Activated T-helper 1 cell treated with anti-CD3 and anti-CD28 coated beads, Interleukin-2, amount 50 U/mL, for 16 hours (primary cell): ENCODE measurements around the gene RAD54L.
A peak's percentile ranks its signal among the peaks of the same experiment; 100 is the strongest.

Source experiments
- DNase-seq, 2 donors: peaks; one replicate each; pipeline ENCODE4 v3.0.0-alpha.2; 2020; ENCODE audit warnings: low read depth in 1 of 2, low spot score in 1 of 2

Gene RAD54L

DNA sequence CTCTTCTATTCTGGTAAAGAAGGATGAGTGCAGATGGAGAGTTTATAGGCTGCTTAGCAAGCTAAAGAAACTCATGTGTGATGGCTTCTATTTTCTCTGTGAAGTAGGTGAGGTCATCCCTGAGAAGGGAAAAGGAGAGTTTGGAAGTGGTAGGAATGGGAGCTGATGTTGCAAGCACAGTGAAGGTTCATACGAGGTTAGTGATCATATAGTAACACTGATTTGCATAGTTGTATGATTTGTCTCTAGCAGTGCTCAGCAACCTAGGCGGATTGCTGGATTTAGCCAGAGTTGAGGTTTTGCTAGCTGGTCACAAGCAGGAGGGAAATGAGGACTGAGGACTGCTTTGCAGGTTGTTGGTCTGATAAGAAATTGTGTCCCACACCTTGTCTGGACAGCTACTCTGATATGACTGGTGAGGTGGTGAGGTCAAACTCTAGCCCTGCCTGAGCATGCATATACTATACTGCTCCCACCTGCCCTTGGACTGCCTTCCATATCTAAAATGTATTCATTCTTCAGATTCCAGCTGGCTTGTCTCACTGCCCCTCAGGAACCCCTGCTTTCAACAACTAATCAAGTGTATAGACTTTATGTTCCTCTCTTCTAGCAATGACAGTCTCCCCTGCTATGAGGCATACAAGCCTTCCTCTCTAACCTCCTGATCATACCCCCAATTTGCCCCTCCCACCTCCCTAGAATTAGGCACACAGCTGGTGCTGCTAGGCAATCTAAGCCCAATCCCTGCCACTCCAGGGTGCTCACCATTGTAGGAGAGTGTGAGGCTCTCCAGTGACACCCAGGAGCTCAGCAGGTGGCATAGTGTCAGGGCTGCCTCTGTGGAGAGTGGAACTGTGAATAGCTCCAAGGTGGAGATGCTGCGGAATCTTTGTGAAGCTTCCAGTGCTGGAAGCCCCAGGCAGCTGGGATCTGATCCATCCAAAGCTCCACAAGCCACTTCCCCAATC is 37.3 kb downstream of the RAD54L start:
- no peak for DNase-seq

DNA sequence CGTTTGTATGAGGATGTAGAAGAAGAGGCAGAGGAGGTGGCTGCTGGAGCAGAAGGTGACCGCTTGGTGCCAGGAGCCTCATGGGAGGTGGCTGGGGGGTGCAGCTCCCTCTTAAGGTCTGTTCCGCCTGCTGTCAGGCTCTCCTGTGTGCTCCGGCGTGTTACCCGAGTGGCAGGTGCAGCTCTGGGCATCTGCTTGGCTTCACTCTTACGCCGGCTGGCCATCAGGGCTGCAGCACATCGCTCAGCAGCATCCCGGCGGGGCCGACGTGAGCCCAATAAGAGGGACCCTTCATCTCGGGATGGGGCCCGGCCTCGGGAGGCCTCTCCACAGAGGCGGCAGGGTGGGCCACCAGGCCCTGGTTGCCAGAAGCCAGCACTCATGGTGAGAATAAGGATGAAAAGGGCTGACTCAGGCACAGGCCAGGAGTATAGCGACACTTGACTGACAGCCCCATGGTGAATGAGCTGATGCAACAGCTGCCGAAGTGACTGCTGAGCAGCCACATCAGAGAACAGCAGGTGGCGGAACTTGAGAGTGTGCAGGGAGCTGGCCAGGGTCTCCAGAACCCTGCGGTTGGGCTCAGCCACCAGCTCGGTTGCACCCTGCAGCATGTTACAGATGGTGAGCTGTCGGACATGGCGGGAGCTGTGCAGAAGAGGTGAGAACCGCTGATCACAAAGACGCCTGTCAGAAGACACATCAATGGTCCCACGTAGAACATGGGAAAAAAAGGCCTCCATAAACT is 38.3 kb downstream of the RAD54L start:
- no peak for DNase-seq

DNA sequence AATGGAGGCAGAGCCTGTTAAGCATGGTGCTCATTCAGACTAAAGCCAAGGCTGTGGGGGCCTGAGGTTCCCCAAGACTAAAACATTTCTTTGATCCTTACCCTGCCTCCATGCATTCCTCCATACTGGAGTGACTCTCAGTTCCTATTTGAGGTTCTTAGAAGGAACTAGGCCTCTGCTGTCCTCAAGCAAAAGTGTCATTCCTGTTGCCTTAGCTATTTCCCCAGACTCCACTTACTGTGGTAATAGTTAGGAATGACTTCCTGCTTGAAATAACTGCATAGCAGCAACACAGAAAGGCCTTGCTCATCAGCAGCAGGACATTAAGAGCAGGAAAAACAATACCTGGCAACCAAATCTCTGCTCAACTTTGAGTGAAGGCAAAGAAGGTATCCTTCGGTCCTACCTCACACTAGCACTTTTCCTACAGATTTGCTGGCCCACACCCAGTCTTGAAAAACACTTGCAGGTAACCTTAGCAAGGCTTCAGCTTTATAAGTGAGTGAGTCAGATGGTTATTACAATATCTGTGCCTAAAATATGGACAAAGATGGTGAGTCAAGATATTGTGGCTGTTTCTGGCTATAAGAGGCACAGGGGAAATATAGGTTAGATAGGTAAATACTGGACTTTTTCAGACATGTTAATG is 41.0 kb downstream of the RAD54L start:
- DNase-seq = no peak

DNA sequence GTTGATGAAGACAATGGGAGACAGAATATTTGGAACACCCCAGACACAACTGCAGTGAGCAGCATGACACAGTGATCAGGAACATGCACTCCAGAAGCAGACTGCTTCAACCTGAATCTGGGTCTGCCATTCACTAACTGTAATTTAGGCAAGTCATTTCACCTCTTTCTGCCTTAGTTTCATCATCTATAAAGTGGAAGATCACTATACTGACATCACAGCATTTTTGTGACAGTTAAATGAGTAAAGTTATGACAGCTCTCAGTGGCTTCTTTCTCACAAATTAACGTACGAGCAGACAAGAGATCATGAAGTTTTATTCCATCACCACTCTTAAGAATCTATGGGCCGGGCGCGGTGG is 41.6 kb downstream of the RAD54L start:
- no peak for DNase-seq

DNA sequence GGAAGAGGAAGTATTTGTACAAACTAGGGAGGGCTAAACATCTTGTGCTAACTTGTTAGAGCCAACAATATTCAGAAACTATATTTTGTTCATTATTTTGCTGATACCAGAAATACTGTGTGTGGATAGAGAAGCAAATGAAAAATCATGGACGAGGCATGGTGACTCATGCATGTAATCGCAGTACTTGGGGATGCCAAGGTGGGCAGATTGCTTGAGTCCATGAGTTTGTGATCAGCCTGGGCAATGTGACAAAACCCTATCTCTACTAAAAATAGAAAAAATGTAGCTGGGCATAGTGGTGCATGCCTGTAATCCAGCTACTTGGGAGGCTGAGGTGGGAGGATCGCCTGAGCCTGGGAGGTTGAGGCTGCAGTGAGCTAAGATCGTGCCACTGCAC is 42.4 kb downstream of the RAD54L start:
- DNase-seq = no peak

DNA sequence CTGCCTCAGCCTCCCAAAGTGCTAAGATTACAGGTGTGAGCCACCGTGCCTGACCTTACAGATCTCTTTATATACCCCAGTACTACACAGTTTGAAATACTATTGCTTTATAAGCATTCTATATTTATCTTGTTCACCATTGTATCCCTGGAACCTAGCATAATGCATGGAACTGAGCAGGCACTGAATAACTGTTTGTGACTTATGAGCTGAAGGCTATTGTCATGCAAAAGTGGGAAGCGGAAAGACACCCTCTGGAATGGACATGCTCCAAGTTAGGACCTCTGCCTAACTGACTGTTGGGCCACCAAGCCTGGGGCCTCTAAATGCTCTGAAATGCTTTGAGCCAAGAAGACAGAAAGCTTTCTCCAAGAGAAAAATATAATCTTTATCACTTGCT is 47.7 kb downstream of the RAD54L start:
- no peak for DNase-seq

DNA sequence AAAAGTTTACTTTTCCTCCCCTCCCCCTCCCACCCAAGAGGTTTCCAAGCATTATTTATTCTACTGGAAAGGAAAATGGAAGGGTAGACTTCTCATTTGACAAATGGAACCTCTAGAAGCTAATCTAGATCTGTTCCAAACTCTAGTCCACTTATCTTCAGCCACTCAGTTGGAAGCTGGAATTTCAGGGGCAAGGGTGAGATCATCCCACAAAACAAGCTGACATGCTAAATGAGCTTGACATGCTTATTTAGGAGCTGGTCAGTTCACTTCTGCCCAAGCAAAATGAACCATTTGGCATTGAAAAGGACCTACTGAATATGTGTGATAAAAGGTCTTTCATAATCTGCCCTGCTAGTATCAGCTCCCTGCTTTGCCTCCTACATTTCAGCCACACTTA is 50.8 kb downstream of the RAD54L start:
- DNase-seq = no peak

DNA sequence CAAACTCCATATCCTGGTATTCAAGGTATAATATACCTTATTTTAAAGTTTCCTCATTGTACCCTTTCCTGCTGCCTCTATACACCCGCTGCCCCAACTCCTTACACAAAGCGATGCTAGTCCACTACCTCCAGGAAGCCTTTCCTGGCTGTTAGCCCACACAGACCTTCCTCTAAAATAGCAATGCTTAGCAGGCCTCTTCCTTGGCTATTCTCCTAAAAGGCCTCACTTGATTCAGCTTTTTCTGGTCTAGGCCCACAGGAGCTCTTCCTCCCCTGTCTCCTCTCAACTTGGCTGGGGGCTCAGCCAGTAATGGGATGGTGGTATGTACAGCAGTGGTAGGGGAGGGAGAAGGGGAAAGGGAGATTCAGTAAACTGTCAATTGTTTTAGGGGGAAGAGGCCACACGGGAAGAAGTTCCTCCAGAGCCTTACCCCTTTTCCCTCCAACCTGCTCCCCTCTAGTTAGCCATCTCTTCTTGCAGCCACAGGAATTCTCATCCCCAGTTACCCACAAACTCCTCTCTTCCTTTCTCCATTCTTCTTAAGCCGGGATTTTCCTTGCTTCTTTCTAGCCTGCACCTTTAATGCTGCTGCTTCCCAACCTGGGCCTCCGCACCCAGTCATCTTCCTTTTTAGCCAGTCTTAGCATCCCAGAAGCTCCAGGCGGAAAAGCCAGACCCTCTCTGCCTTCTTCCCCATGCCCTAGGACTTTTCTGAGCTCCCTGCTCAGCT is 53.3 kb downstream of the RAD54L start:
- no peak for DNase-seq

DNA sequence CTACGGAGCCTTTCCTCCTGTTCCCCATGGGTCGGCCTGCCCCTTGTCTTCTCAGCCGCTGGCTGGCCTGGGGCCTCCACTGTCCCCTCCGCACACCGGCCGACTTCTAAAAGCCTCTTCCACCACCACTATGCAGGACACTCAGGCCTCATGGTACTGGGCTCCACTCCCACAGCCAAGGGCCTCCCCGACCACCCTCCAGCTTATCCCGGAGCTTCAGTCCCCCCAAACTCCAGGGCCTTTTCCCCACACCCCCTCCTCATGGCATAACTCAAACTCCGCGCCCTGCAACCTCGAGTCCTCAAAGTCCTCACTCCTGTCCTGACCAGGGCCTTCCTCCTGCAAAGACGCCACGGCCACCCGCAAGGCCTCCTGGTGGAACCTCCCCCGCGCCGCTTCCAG is 53.8 kb downstream of the RAD54L start:
- DNase-seq = no peak

DNA sequence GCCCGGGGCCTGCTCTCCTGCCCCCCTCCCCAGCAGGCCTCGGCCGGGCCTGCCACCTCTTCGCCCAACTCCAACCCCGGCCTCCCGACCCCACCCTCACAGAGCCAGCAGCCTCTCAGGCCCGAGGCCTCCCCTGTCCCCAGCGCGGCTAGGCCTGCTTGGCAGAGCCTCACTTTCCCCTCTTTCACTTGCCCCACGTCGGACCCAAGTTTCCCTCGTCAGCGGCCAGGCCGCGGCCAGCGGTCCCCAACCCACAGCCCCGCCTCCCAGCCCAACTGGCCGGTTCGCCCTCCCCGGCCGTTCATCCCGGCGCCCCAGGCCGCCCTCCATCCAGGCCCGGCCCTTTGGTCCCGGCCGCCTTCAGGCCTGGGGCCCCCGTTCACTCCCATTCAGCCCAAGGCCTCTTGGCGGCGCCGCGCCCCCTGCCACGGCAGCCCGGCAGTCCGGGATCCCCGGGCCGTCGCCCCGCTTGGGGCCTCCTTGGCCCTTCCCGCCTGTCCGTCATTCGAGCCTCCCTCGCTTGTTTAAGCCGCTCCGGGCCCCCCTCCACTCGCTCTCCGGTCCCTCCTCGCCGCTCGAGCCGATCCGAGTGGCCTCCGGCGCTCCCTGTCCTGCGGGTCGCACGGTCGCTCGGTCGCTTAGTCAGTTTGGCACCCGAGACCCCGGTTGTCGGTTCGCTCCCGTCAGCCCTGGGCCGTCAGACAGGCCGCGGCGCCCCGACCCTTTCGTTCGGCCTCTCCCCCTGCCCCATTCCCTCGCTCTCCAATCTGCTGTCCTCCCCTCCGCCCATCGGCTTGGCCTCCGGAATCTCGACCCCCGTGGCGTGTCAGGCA is 54.5 kb downstream of the RAD54L start:
- DNase-seq = peak; percentile 24 to 25

DNA sequence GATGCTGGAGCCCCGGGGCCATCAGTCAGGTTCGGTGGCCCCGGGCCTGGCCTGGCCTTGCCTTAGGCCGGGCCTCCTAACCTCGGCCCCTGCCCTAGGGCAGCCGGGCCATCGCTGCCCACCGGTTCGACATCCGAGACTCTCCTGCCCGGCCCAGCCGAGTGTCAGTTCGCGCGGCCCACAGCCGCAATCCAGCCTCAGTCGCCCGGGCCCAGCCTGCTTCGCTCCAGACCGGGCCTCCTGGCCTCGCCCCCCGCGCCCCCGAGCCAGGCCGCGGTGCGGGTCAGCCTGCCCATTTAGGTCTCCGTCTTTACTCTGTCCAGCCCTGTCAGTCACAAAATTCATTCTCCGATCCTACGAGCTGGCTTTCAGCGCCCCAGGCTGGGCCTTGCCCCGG is 55.1 kb downstream of the RAD54L start:
- peak in 1 of 2 donors; percentile 9 for DNase-seq

DNA sequence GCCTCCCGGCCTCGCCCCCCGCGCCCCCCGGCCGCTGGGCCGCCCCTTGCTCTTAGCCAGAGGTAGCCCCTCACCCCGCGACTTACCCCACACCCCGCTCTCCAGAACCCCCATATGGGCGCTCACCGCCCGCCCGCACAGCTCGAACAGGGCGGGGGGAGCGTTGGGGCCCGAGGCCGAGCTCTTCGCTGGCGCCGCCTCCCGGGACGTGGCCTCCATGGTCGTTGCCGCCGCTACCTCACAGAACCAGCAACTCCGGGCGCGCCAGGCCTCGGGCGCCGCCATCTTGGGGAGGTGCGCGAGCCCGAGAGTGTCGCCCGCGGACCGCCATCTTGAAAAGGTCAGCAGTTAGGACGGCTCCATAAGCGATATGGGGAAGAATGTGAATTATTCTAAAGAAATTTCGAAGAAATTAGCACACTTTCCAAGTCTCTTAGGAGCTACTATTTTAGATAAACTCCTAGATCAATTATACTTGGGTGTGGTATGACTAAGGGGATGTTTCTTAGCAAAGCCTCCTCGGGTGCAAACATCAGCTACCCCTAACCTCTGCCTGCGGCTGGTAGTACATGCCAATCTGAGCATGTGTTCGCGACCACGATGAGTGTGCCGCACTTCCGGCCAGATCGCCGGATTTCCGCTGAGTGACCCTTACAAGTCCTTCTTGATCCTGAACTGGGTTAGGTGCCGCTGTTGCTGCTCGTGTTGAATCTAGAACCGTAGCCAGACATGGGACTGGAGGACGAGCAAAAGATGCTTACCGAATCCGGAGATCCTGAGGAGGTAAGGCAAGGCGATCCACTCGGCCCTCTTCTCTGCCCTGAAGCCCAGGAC is 55.7 kb downstream of the RAD54L start, which contains the start of the genes LRRC41 and UQCRH:
Gene LRRC41, minus strand, starts transcription at position 579 of the 834 bp plus-strand sequence. Its CDS starts 294 bp downstream, at position 285.
Gene UQCRH, plus strand, starts transcription at position 661 of the 834 bp plus-strand sequence. Its CDS starts 69 bp downstream, at position 730.
- DNase-seq = peak; percentile 85 to 91

DNA sequence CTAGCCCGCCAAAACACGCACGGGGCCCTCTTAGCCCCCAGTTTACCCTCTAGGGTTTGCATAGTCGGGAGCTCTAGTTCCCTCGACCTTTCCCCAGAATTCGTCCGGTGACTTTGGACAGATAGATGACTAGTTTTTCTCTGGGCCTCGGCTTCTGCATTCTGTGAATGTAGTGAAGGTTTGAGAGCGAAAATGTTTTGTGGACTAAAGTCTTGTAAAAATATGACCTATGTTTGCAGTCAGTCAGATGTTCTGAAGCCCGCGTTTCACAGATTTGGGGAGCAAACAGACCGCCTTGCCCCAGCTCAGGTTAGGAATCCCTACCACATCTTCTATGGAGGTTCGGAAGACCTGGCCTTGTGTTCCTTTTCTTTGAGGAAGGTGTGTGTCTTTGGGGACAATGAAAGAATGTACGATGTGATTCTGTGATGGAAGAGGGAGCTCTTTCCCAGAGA is 56.3 kb downstream of the RAD54L start:
- DNase-seq = no peak

DNA sequence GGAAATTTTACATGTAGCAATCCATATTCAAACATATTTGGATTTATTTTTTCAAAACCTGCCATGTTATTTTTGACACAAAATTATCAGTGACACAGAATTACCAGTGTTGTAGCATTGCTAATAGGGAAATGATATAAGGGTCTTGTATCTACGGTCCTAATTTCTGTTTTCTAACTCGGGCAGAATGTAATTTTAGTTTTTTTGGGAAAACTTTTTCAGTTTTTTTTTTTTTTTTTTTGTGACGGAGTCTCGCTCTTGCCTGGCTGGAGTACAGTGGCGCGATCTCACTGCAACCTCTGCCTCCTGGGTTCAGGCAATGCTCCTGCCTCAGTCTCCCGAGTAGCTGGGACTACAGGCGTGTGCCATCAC is 58.6 kb downstream of the RAD54L start:
- DNase-seq = no peak

DNA sequence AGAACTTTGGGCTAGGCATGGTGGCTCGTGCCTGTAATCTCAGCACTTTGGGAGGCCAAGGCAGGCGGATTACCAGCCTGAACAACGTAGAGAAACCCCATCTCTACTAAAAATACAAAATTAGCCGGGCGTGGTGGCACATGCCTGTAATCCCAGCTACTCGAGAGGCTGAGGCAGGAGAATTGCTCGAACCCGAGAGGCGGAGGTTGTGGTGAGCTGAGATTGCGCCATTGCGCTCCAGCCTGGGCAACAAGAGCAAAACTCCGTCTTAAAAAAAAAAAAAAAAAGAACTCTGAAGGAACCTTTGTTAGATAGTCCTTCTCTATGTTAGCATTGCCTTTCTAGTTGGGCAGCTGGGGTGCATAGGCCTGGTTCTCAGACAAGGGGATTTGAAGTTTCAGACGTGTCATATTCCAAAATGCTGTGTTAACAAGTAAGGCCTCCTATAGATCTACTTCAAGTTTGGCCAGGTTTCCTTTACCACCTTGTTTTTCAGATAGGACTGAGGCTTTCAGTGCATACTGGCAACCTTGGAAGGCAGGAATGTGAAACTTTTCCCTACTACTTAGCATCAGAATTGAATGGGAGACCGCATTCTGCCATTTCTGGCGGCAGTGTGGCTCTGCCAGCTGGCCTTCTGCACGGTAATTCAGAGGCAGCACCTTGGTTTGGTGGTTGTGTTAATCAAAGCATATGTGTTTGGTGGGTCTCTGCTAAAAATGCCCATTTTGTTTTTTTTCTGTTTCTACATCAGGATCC is 62.0 kb downstream of the RAD54L start:
- no peak for DNase-seq

DNA sequence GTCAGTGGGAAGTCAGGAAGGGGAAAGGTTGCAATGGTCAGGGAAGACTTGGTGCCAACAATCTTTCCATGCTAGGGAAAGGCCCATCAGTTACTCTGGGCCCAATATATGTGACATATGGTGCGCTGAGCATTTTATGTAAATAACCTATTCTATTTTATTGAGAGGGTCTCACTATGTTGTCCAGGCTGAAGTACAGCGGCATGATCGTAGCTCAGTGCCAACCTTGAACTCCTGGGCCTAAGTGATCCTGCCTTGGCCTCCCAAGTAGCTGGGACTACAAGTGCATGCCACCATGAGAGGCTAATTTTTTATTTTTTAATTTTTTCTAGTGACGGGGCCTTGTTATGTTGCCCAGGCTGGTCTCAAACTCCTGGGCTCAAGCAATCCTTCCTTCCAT is 62.8 kb downstream of the RAD54L start:
- no peak for DNase-seq

DNA sequence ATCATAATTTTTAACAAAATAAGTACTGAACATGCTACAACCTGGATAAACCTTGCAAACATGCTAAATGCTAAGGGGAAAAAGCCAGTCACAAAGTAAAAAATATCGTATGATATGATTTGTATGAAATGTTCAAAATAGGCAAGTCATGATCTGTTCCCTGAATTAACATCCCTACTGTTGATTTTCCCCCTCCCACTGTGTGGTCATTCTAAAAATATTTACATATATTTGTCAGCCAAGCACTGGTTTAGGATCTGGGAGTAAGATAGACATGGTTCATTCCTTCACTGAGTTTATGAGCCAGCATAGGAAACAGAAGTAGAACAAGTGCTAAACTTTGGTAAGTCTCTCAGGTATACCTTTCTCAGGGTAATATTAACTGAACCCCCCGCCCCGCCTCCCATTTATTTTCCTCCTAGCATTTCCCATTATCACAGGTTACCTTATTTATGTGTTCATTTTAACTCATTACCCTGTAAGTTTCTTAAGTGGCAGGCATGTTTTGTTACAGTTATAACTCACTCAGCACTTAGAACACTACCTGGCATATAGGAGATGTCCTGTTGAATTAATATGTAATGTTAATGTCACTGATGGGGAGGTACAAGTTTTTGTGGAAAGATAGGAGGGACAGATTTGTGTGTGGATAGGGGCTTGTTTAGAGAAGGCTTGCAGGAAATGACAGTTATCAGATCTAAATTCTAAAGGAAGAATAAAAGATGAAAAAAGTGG is 68.3 kb downstream of the RAD54L start:
- DNase-seq = no peak

DNA sequence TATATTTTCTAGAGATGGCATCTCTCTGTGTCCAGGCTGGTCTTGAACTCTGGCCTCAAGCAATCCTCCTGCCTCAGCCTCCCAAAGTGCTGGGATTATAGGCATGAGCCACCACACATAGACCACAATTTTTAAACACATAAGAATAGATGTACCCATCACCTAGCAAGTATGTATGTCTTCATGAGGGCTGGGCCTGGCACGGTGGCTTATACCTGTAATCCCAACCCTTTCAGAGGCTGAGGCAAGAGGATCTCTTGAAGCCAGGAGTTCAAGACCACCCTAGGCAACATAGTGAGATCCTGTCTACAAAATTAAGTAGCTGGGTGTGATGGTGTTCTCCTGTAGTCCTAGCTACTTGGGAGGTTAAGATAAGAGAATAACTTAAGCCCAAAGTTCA is 69.8 kb downstream of the RAD54L start:
- DNase-seq = no peak
